SK-N-MC (cell line): ENCODE measurements around the gene MYH8.

Experiments
- DNase-seq: peaks from one replicate; pipeline ENCODE4 v3.0.0-alpha.2; 2011; ENCODE audit warnings: low read depth, low spot score
- H3K27ac ChIP-seq: fragments of 200-600 bp; sonication (generic); 2 replicates; pipeline ENCODE4 v1.5.1; 2016; ENCODE audit warnings: mixed run types
- H3K36me3 ChIP-seq: fragments of 200-600 bp; sonication (generic); 2 replicates; pipeline ENCODE4 v1.6.1; 2017; ENCODE audit warnings: antibody characterized with exemption, low read length, mixed read lengths; ENCODE audit not compliant: insufficient read depth
- H3K4me3 ChIP-seq: fragments of 200-600 bp; sonication (generic); 2 replicates; pipeline ENCODE4 v1.5.1; 2016
- H3K9ac ChIP-seq: fragments of 200-600 bp; sonication (generic); 2 replicates; pipeline ENCODE4 v1.8.0; 2017; ENCODE audit warnings: mixed run types, mixed read lengths; ENCODE audit not compliant: insufficient read length
- H3K9me3 ChIP-seq: fragments of 200-600 bp; sonication (generic); 2 replicates; pipeline ENCODE4 v1.6.1; 2017; ENCODE audit warnings: low read depth, mild to moderate bottlenecking, antibody characterized with exemption, low read length, moderate library complexity, mixed read lengths
- EZH2 ChIP-seq: fragments of 200-600 bp; sonication (generic); IDR thresholded peaks from one replicate; pipeline ENCODE4 v1.6.1; 2017; ENCODE audit warnings: antibody characterized with exemption
- FOXP2 ChIP-seq: optimal IDR thresholded peaks from 2 replicates; pipeline ENCODE3; 2011; ENCODE audit warnings: mild to moderate bottlenecking, moderate library complexity; ENCODE audit not compliant: insufficient read depth; ENCODE audit errors: extremely low read length, control extremely low read depth
- POLR2AphosphoS5 ChIP-seq: IDR thresholded peaks from 2 replicates; pipeline ENCODE4 v1.6.1; 2012; ENCODE audit warnings: mild to moderate bottlenecking, low read depth, low read length, borderline replicate concordance

MYH8 gene

GRCh38 chr17:10435096-10435495 is 13.3 kb upstream of the MYH8 start:
- Histone ChIP-seq H3K36me3 (no peaks in the 10 kb centered on the region), H3K9ac (no peak overlapping the region), H3K9me3 (no peaks in the 10 kb centered on the region), H3K4me3 (no peak overlapping the region), H3K27ac (no peak overlapping the region)
- DNase-seq = no peak
- no peak for TF ChIP-seq FOXP2
- TF ChIP-seq POLR2AphosphoS5 = no peak
- TF ChIP-seq EZH2 = no peak

- no peak overlapping the region for H3K9ac ChIP-seq
- H3K9me3 ChIP-seq = no peaks in the 10 kb centered on the region
- TF ChIP-seq EZH2 (no peak), FOXP2 (no peak), POLR2AphosphoS5 (no peak)
Observed at GRCh38 chr17:10429421-10430045, 7.8 kb upstream of the MYH8 start.

GRCh38 chr17:10428781-10429180 is 7.0 kb upstream of the MYH8 start:
- Histone ChIP-seq H3K9ac (no peak overlapping the region), H3K4me3 (no peak overlapping the region), H3K36me3 (no peaks in the 10 kb centered on the region), H3K9me3 (no peaks in the 10 kb centered on the region), H3K27ac (no peak overlapping the region)
- DNase-seq = no peak
- no peak for TF ChIP-seq FOXP2
- no peak for TF ChIP-seq EZH2
- TF ChIP-seq POLR2AphosphoS5 = no peak

More at GRCh38 chr17:10429421-10430045, 7.8 kb upstream of the MYH8 start:
- H3K36me3 ChIP-seq = no peaks in the 10 kb centered on the region
- no peak overlapping the region for H3K27ac ChIP-seq
- no peak for DNase-seq
- no peak overlapping the region for H3K4me3 ChIP-seq

GRCh38 chr17:10421211-10421610 is 539 bp downstream of the MYH8 start:
- H3K36me3 ChIP-seq = no peaks in the 10 kb centered on the region
- no peak for TF ChIP-seq POLR2AphosphoS5
- TF ChIP-seq FOXP2 = no peak
- no peak for TF ChIP-seq EZH2
- no peak overlapping the region for H3K4me3 ChIP-seq
- H3K27ac ChIP-seq = no peak overlapping the region
- no peak for DNase-seq
- no peak overlapping the region for H3K9ac ChIP-seq
- H3K9me3 ChIP-seq = no peaks in the 10 kb centered on the region

GRCh38 chr17:10420811-10421210 is 939 bp downstream of the MYH8 start:
- Histone ChIP-seq H3K4me3 (no peak overlapping the region), H3K36me3 (no peaks in the 10 kb centered on the region), H3K27ac (no peak overlapping the region), H3K9ac (no peak overlapping the region), H3K9me3 (no peaks in the 10 kb centered on the region)
- DNase-seq = no peak
- TF ChIP-seq POLR2AphosphoS5 = no peak

- H3K9ac ChIP-seq = no peak overlapping the region
- no peak for TF ChIP-seq EZH2
- no peak for TF ChIP-seq FOXP2
- TF ChIP-seq POLR2AphosphoS5 = no peak
- no peaks in the 10 kb centered on the region for H3K36me3 ChIP-seq
- no peaks in the 10 kb centered on the region for H3K9me3 ChIP-seq
- H3K4me3 ChIP-seq = no peak overlapping the region
- no peak overlapping the region for H3K27ac ChIP-seq
- DNase-seq = no peak
Observed at GRCh38 chr17:10417431-10417830, 4.3 kb downstream of the MYH8 start.

GRCh38 chr17:10415161-10415560 is 6.6 kb downstream of the MYH8 start:
- Histone ChIP-seq H3K9me3 (no peaks in the 10 kb centered on the region), H3K9ac (no peak overlapping the region), H3K27ac (no peak overlapping the region), H3K36me3 (no peaks in the 10 kb centered on the region), H3K4me3 (no peak overlapping the region)
- no peak for TF ChIP-seq FOXP2
- no peak for TF ChIP-seq EZH2
- TF ChIP-seq POLR2AphosphoS5 = no peak
- DNase-seq = no peak

GRCh38 chr17:10403589-10403988 is 18.2 kb downstream of the MYH8 start:
- TF ChIP-seq EZH2 (no peak), POLR2AphosphoS5 (no peak), FOXP2 (no peak)
- H3K9ac ChIP-seq = no peak overlapping the region
- H3K9me3 ChIP-seq = no peaks in the 10 kb centered on the region
- no peak overlapping the region for H3K4me3 ChIP-seq
- H3K27ac ChIP-seq = no peak overlapping the region
- DNase-seq = no peak
- no peaks in the 10 kb centered on the region for H3K36me3 ChIP-seq

- Histone ChIP-seq H3K4me3 (no peak overlapping the region), H3K9ac (no peak overlapping the region), H3K27ac (no peak overlapping the region), H3K36me3 (no peaks in the 10 kb centered on the region), H3K9me3 (no peaks in the 10 kb centered on the region)
- no peak for DNase-seq
- no peak for TF ChIP-seq POLR2AphosphoS5
- TF ChIP-seq FOXP2 = no peak
- TF ChIP-seq EZH2 = no peak
Observed at GRCh38 chr17:10398352-10398751, 23.4 kb downstream of the MYH8 start.
